Upper lobe of right lung (tissue), 1 donor: ENCODE results near the gene PDE2A. TPM values are rescaled to one million over a fixed set of nuclear protein-coding genes. Genes with fewer than 3 reads are reported as not detected.

Experiments
- ATAC-seq: fragments of 200-7000 bp; cut with Tn5 transposase; one replicate; pipeline ENCODE4 v1.9.1; 2020; ENCODE audit warnings: mild to moderate bottlenecking, moderate library complexity
- DNase-seq: peaks from one replicate; pipeline ENCODE4 v3.0.0-alpha.2; 2020
- H3K27ac ChIP-seq: fragments of 200-600 bp; one replicate; pipeline ENCODE4 v1.8.0; 2022
- H3K27me3 ChIP-seq: fragments of 200-600 bp; one replicate; pipeline ENCODE4 v1.8.0; 2022; ENCODE audit warnings: mild to moderate bottlenecking
- H3K36me3 ChIP-seq: fragments of 200-600 bp; one replicate; pipeline ENCODE4 v1.8.0; 2022
- H3K4me1 ChIP-seq: fragments of 200-600 bp; one replicate; pipeline ENCODE4 v1.8.0; 2022
- H3K4me3 ChIP-seq: fragments of 200-600 bp; one replicate; pipeline ENCODE4 v1.8.0; 2022; ENCODE audit warnings: mild to moderate bottlenecking
- H3K9me3 ChIP-seq: fragments of 200-600 bp; one replicate; pipeline ENCODE4 v1.8.0; 2022
- CTCF ChIP-seq: fragments of 200-600 bp; IDR thresholded peaks from one replicate; pipeline ENCODE4 v1.8.0; 2022; ENCODE audit warnings: antibody characterized with exemption
- intact Hi-C: fragments of 100-400 bp; cut with DNase I; formaldehyde crosslinking; loops from one replicate; pipeline ENCODE4 v1.11.0; 2022
- total RNA-seq: library from RNA; stranded (reverse); fragmentation: NEBNext Ultra II Directional; extraction: Animal tissue kit (Norgen Biotek cat#: 25700); gene quantifications from one replicate; pipeline ENCODE4 v1.2.1, GENCODE V29; 2021
- donor health status: DM: no; HTN: yes; CAD: no; lungs with severe emphysema.

The PDE2A gene
- total RNA-seq, 1 donor from 2014 or later: 27.3 TPM

- Histone ChIP-seq H3K27ac (no peak overlapping the region), H3K4me3 (no peak overlapping the region), H3K27me3 (peaks cover 8% of the 10 kb centered on the region), H3K36me3 (no peaks in the 10 kb centered on the region), H3K9me3 (no peaks in the 10 kb centered on the region), H3K4me1 (peaks cover 6% of the 10 kb centered on the region)
- TF ChIP-seq CTCF: no peak
- intact Hi-C loops: loop anchor here (5.0 kb wide), 1 partner anchor 32 kb away; no protein-coding TSS in a partner anchor
- ATAC-seq (no peak), DNase-seq (no peak)
Observed at GRCh38 chr11:72634472-72635095, 39.6 kb downstream of the PDE2A start.

- Histone ChIP-seq H3K4me3 (no peak overlapping the region), H3K9me3 (no peaks in the 10 kb centered on the region), H3K27me3 (peaks cover 8% of the 10 kb centered on the region), H3K27ac (no peak overlapping the region), H3K4me1 (peaks cover 6% of the 10 kb centered on the region), H3K36me3 (no peaks in the 10 kb centered on the region)
- DNase-seq (no peak), ATAC-seq (no peak)
- intact Hi-C loops: no loop called here
- TF ChIP-seq CTCF: no peak
Observed at GRCh38 chr11:72634016-72634415, 40.2 kb downstream of the PDE2A start.

GRCh38 chr11:72633068-72633467, 41.2 kb downstream of the PDE2A start:
- no peaks in the 10 kb centered on the region for H3K36me3 ChIP-seq
- no peak overlapping the region for H3K27ac ChIP-seq
- peaks cover 3% of the 10 kb centered on the region for H3K27me3 ChIP-seq
- no peak overlapping the region for H3K4me3 ChIP-seq
- H3K9me3 ChIP-seq: no peaks in the 10 kb centered on the region
- TF ChIP-seq CTCF: no peak
- DNase-seq (no peak), ATAC-seq (no peak)
- intact Hi-C loops: no loop called here
- peaks cover 6% of the 10 kb centered on the region for H3K4me1 ChIP-seq

- intact Hi-C loops: no loop called here
- Histone ChIP-seq H3K4me3 (no peak overlapping the region), H3K27ac (no peak overlapping the region), H3K4me1 (no peaks in the 10 kb centered on the region), H3K27me3 (no peaks in the 10 kb centered on the region), H3K36me3 (no peaks in the 10 kb centered on the region), H3K9me3 (no peaks in the 10 kb centered on the region)
- TF ChIP-seq CTCF: no peak
- DNase-seq (no peak), ATAC-seq (peak; percentile 6)
Observed at GRCh38 chr11:72631806-72632731, 42.2 kb downstream of the PDE2A start.

GRCh38 chr11:72630104-72630852, 43.9 kb downstream of the PDE2A start:
- no peak overlapping the region for H3K4me3 ChIP-seq
- no peaks in the 10 kb centered on the region for H3K9me3 ChIP-seq
- intact Hi-C loops: no loop called here
- no peaks in the 10 kb centered on the region for H3K27me3 ChIP-seq
- no peak for TF ChIP-seq CTCF
- ATAC-seq (no peak), DNase-seq (no peak)
- peaks cover 17% of the 10 kb centered on the region for H3K4me1 ChIP-seq
- no peak overlapping the region for H3K27ac ChIP-seq
- no peaks in the 10 kb centered on the region for H3K36me3 ChIP-seq
